Measurements from ENCODE around the gene SDK1. TPM values are rescaled to one million over a fixed set of nuclear protein-coding genes. Genes with fewer than 3 reads are reported as not detected.
A peak's percentile ranks its signal among the peaks of the same experiment; 100 is the strongest.

Gene SDK1
- total RNA-seq, 1 experiment from 2014 or later, result 9.3 TPM

DNA sequence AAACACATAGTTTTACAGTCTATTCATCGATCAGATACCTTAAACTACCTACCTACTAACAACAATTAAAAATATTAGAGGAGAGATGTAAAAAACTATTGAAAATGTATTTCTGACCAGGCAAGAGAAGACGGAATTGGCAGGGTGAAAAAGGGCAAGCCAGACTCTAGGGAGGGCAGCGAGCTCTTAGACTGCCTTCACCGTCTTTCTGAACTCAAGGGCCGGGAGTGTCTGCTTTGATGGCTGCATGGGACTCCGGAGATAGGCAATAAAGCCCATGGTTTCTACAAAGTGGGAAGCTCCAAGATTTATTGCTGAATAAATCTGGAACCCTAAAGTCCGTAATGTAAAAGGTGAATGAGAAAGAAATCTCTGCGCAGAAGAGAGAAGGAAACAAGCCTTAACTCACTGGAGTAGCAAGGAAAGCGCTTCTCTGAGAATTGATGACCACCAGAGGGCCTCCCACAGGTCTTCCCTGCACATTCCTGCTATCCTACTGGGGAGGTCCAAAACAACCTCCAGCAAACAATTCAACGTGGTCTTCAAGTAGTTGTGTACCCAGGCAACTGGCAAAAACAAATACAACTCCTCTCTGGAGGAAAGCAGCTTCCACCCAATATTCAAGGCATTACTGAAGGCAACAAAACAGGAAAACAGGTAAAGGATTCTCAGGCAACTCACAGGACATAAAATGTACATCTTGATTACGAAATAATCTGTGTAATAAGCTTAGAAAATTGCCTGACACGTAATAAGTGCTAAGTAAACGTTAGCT is 181.3 kb downstream of the SDK1 start:
- Mint-ChIP-seq H3K4me1 (peaks cover 9% of the 10 kb centered on the region), H3K4me3 (no peak overlapping the region), H3K27ac (no peak overlapping the region), H3K9me3 (no peaks in the 10 kb centered on the region), H3K27me3 (ENCODE audit: low read depth) (no peaks in the 10 kb centered on the region), H3K36me3 (no peaks in the 10 kb centered on the region)
- ATAC-seq (peak; percentile 97), DNase-seq (ENCODE audit: low spot score) (peak; percentile 64)
- TF ChIP-seq TEAD1 (CRISPR knock-in tag; IDR thresholded peaks at IDR 0.05) (peak; percentile 62; the same call in 1 of the 2 replicates), TEAD4 (CRISPR knock-in tag; IDR thresholded peaks at IDR 0.05) (0 out of 2 replicates have a peak, but pooled peaks have one; percentile 48)
- TF ChIP-seq, protein P1, sequence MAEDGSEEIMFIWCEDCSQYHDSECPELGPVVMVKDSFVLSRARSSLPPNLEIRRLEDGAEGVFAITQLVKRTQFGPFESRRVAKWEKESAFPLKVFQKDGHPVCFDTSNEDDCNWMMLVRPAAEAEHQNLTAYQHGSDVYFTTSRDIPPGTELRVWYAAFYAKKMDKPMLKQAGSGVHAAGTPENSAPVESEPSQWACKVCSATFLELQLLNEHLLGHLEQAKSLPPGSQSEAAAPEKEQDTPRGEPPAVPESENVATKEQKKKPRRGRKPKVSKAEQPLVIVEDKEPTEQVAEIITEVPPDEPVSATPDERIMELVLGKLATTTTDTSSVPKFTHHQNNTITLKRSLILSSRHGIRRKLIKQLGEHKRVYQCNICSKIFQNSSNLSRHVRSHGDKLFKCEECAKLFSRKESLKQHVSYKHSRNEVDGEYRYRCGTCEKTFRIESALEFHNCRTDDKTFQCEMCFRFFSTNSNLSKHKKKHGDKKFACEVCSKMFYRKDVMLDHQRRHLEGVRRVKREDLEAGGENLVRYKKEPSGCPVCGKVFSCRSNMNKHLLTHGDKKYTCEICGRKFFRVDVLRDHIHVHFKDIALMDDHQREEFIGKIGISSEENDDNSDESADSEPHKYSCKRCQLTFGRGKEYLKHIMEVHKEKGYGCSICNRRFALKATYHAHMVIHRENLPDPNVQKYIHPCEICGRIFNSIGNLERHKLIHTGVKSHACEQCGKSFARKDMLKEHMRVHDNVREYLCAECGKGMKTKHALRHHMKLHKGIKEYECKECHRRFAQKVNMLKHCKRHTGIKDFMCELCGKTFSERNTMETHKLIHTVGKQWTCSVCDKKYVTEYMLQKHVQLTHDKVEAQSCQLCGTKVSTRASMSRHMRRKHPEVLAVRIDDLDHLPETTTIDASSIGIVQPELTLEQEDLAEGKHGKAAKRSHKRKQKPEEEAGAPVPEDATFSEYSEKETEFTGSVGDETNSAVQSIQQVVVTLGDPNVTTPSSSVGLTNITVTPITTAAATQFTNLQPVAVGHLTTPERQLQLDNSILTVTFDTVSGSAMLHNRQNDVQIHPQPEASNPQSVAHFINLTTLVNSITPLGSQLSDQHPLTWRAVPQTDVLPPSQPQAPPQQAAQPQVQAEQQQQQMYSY (CRISPR knock-in tag; IDR thresholded peaks at IDR 0.05), result no peak
- TF ChIP-seq, protein P2, sequence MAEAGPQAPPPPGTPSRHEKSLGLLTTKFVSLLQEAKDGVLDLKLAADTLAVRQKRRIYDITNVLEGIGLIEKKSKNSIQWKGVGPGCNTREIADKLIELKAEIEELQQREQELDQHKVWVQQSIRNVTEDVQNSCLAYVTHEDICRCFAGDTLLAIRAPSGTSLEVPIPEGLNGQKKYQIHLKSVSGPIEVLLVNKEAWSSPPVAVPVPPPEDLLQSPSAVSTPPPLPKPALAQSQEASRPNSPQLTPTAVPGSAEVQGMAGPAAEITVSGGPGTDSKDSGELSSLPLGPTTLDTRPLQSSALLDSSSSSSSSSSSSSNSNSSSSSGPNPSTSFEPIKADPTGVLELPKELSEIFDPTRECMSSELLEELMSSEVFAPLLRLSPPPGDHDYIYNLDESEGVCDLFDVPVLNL (CRISPR knock-in tag; IDR thresholded peaks at IDR 0.05; ENCODE audit: borderline replicate concordance, low read depth), result no peak
- TF ChIP-seq, protein P3, sequence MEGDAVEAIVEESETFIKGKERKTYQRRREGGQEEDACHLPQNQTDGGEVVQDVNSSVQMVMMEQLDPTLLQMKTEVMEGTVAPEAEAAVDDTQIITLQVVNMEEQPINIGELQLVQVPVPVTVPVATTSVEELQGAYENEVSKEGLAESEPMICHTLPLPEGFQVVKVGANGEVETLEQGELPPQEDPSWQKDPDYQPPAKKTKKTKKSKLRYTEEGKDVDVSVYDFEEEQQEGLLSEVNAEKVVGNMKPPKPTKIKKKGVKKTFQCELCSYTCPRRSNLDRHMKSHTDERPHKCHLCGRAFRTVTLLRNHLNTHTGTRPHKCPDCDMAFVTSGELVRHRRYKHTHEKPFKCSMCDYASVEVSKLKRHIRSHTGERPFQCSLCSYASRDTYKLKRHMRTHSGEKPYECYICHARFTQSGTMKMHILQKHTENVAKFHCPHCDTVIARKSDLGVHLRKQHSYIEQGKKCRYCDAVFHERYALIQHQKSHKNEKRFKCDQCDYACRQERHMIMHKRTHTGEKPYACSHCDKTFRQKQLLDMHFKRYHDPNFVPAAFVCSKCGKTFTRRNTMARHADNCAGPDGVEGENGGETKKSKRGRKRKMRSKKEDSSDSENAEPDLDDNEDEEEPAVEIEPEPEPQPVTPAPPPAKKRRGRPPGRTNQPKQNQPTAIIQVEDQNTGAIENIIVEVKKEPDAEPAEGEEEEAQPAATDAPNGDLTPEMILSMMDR (IDR thresholded peaks at IDR 0.05), result peak; percentile 39; the same call in 1 of the 2 replicates
- ChIA-PET CTCF (interaction anchor here (0.6 to 1.9 kb wide), 16 partner anchors 9 to 446 kb away, joined by 3 to 20 read pairs (median 4); no protein-coding TSS in a partner anchor), POLR2A (no interaction called here)

DNA sequence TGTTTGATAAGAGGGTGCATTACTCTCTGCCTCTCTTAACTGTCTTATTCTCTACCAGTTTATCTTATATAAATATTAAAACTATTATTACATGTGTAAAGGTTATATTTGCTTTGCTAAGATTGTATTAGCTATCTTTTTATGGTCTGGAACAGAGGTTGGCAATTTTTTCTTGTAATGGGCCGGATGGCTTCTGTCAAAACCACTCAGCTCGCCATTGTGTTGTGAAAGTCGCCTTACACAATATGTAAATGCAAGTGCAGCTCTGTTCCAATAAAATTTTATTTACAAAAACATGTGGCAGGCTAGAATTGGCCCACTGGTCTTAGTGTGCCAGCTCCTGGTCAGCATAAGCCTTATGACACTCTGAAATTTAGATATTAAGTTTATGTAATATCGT is 185.8 kb downstream of the SDK1 start:
- no peak overlapping the region for H3K4me3 Mint-ChIP-seq
- peaks cover 13% of the 10 kb centered on the region for H3K4me1 Mint-ChIP-seq
- H3K27ac Mint-ChIP-seq, result no peak overlapping the region
- DNase-seq (ENCODE audit: low spot score), result no peak
- H3K36me3 Mint-ChIP-seq, result no peaks in the 10 kb centered on the region
- no peak for ATAC-seq
- H3K27me3 Mint-ChIP-seq (ENCODE audit: low read depth), result no peaks in the 10 kb centered on the region
- no peaks in the 10 kb centered on the region for H3K9me3 Mint-ChIP-seq
- ChIA-PET CTCF (interaction anchor here (0.7 kb wide), 1 partner anchor 777 kb away, joined by 4 read pairs; no protein-coding TSS in a partner anchor), POLR2A (no interaction called here)
- TF ChIP-seq, protein P4, sequence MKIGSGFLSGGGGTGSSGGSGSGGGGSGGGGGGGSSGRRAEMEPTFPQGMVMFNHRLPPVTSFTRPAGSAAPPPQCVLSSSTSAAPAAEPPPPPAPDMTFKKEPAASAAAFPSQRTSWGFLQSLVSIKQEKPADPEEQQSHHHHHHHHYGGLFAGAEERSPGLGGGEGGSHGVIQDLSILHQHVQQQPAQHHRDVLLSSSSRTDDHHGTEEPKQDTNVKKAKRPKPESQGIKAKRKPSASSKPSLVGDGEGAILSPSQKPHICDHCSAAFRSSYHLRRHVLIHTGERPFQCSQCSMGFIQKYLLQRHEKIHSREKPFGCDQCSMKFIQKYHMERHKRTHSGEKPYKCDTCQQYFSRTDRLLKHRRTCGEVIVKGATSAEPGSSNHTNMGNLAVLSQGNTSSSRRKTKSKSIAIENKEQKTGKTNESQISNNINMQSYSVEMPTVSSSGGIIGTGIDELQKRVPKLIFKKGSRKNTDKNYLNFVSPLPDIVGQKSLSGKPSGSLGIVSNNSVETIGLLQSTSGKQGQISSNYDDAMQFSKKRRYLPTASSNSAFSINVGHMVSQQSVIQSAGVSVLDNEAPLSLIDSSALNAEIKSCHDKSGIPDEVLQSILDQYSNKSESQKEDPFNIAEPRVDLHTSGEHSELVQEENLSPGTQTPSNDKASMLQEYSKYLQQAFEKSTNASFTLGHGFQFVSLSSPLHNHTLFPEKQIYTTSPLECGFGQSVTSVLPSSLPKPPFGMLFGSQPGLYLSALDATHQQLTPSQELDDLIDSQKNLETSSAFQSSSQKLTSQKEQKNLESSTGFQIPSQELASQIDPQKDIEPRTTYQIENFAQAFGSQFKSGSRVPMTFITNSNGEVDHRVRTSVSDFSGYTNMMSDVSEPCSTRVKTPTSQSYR (CRISPR knock-in tag; IDR thresholded peaks at IDR 0.05), result no peak
- TF ChIP-seq NR1H2 (CRISPR knock-in tag; IDR thresholded peaks at IDR 0.05), result no peak
- TF ChIP-seq ETV6 (CRISPR knock-in tag; IDR thresholded peaks at IDR 0.05), result no peak
- TF ChIP-seq IRF2 (CRISPR knock-in tag; IDR thresholded peaks at IDR 0.05; ENCODE audit: borderline replicate concordance, low read depth), result no peak
- TF ChIP-seq FOXP1 (CRISPR knock-in tag; IDR thresholded peaks at IDR 0.05; ENCODE audit: borderline replicate concordance), result no peak
- TF ChIP-seq, protein P5, sequence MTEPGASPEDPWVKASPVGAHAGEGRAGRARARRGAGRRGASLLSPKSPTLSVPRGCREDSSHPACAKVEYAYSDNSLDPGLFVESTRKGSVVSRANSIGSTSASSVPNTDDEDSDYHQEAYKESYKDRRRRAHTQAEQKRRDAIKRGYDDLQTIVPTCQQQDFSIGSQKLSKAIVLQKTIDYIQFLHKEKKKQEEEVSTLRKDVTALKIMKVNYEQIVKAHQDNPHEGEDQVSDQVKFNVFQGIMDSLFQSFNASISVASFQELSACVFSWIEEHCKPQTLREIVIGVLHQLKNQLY (CRISPR knock-in tag; IDR thresholded peaks at IDR 0.05), result no peak
- TF ChIP-seq, protein P6, sequence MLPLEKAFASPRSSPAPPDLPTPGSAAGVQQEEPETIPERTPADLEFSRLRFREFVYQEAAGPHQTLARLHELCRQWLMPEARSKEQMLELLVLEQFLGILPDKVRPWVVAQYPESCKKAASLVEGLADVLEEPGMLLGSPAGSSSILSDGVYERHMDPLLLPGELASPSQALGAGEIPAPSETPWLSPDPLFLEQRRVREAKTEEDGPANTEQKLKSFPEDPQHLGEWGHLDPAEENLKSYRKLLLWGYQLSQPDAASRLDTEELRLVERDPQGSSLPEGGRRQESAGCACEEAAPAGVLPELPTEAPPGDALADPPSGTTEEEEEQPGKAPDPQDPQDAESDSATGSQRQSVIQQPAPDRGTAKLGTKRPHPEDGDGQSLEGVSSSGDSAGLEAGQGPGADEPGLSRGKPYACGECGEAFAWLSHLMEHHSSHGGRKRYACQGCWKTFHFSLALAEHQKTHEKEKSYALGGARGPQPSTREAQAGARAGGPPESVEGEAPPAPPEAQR (CRISPR knock-in tag; IDR thresholded peaks at IDR 0.05), result no peak
- no peak for TF ChIP-seq ZNF263 (CRISPR knock-in tag; IDR thresholded peaks at IDR 0.05; ENCODE audit: low read depth)

All from WTC11 (cell line).